NCI-H128 (cell line): ENCODE measurements around the gene FEN1.

Source experiments
- DNase-seq: peaks from one replicate; lab custom pipeline; 2025; ENCODE audit not compliant: unreplicated experiment; lab: John Stamatoyannopoulos, UW

The FEN1 gene

GRCh38 chr11:61815790-61816735, 23.4 kb downstream of the FEN1 start:
- peak; percentile 34 for DNase-seq

GRCh38 chr11:61816736-61817455, 24.2 kb downstream of the FEN1 start, which contains the start of gene FADS1:
FADS1 (minus strand) TSS chr11:61817003; CDS start chr11:61816929, 74 bp downstream.
- peak; percentile 97 for DNase-seq

GRCh38 chr11:61817471-61818202, 24.9 kb downstream of the FEN1 start:
- DNase-seq = no peak

GRCh38 chr11:61820174-61820573, 27.5 kb downstream of the FEN1 start:
- DNase-seq = no peak

DNA sequence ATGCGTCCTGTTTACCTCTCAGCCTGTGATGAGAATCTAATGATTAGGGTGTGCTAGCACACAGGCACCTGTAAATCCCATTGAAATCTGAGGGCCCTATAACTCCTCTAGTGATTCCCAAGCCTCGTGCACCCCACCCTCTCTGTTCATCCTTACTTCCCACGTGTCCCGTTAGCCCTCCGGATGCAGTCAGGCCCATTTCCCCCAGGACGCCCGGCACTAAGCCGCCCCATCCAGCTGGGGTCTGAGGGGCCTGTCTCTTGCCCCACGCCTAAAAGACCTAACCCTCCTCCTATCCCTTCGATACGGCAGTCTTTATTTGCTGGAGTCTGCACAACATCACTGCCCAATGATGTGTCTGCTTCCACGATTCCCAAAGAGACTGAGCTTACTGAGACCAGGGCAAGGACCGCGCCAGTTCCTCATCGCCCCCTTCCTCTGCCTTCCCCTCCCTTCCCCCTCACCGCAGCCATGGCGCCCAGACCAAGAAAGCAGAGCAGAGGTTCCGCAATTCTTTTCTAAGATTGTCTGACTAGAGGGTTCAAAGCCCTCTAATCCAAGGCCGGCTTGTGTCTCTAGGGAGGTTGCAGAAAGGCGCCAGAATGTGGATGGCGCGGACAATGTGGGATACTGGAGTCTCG, 34.3 kb downstream of the FEN1 start:
- no peak for DNase-seq

DNA sequence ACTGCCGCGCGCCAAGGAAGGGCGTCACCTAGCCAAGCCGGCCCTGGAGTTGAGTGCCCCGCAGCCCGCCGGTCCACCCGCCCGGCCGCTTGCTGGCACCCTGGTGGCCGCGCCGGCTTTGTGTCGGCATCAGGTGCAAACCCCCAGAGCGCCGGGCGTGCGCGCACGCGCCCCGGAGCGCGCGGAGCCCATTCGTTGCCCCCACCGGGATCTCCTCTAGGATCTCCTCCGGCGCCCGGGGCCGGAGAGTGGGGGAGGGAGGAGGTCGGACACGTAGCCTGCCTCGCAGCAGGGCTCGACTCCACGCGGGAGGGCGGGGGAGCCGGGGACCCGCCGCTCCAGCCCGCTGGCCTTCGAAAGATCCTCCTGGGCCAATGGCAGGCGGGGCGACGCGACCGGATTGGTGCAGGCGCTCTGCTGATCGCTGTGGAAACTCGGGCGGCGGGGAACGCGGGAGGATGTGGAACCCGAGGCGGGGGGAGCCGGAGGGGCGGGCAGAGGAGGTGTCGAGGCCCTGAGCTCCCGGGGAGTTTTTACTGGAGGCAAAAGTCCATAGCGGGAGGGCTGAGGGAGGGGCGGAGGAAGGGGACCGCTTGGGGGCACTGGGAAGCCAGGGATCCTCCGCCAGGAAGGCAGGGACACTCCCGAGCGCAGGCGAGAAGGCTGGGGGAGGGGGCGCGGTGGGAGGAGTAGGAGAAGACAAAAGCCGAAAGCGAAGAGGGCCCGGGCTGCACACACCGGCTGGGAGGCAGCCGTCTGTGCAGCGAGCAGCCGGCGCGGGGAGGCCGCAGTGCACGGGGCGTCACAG, 35.1 kb downstream of the FEN1 start, which contains the start of gene FADS2:
Gene FADS2, plus strand, starts transcription at position 730 of the 808 bp plus-strand sequence. CDS start 91 bp downstream, outside the sequence.
- DNase-seq = peak; percentile 95

DNA sequence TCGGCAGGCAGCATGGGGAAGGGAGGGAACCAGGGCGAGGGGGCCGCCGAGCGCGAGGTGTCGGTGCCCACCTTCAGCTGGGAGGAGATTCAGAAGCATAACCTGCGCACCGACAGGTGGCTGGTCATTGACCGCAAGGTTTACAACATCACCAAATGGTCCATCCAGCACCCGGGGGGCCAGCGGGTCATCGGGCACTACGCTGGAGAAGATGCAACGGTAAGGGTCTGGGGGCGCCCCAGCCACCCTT, 35.6 kb downstream of the FEN1 start:
- DNase-seq = no peak

GRCh38 chr11:61828629-61829407, 36.1 kb downstream of the FEN1 start:
- peak; percentile 24 for DNase-seq

DNA sequence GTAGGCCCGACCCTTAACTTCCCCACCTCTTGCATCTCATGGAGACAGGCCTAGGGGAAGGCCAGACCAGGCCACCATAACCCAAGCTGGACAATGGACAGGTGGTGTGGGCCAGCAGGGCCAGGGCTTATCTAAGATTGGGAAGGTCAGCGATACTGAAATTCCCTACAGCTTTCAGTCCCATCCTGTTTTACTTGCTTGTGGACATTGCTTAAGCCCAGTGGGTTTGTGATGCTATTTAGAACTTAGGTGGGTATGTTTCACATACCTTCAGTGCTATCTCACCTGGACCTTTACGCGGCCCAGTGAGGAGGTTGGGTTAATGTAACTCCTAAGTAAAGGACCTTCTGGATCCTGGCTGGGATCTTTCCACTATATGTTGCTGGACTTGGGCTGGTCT, 37.1 kb downstream of the FEN1 start:
- DNase-seq = no peak

GRCh38 chr11:61830237-61831105, 37.8 kb downstream of the FEN1 start:
- no peak for DNase-seq

DNA sequence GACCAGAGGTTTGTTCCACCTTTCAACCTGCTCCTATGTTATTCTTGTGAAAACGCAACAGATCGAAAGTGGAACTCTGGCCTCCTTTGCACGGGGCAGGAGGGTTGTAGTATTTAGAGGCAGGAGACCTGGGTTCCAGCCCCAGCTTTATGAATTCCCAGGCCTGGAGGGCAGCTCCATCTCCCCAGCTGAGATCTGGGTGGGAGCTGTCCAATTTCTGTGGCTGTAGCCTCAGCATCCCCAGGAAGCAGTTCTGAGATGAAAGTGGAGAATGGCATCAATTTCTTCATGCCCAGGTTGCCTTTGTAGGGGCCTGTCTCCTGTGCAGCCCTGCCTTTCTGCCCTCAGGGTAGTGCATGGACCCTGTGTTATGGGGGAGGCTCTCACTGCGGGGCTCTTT, 39.5 kb downstream of the FEN1 start:
- no peak for DNase-seq

DNA sequence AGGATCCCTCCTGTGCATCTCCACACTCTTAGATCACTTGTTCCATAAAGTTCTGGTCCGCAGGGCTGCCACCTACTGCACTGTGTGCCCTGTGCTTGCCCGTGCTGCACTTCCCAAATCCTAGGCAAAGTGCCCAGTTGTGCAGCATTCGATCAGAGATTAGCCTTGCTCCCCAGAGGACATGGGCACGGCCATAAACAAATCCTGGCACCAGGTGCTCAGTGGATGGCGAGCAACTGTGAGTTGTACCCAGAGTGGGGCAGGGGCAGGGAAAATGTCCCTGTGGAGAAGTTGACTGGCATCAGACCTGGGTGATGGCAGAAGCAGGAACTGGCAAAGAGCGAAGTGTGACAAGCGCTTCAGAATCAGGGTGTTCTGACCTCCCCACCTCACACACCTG, 40.0 kb downstream of the FEN1 start:
- no peak for DNase-seq

GRCh38 chr11:61833471-61833870, 40.8 kb downstream of the FEN1 start:
- no peak for DNase-seq

DNA sequence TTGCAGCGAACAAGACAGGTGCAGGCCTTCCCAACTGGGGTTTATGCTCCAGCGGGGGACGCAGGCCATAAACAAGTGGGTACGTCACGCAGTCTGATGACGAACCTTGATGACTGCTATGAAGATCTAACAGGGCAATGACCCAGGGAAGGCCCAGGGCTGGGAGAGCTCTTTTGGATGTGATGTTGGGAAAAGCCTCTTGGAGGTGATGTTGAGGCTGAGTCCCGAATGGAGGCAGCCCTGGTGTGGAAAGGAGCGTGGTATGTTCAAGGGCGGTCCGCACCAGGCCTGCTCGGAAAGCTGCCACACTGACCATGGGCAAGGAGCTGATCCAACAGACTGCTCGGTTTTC, 41.2 kb downstream of the FEN1 start:
- no peak for DNase-seq

GRCh38 chr11:61834278-61835048, 41.8 kb downstream of the FEN1 start:
- DNase-seq = no peak

GRCh38 chr11:61836193-61836592, 43.5 kb downstream of the FEN1 start:
- no peak for DNase-seq

- no peak for DNase-seq
Measured at GRCh38 chr11:61837411-61838005, 44.8 kb downstream of the FEN1 start.
